Ectodermal cell (in vitro differentiated cells): Measurements from ENCODE around the gene SLC11A2.

Experiments used
- H3K27ac ChIP-seq: 2 replicates; pipeline ENCODE4 v1.7.0; 2013; ENCODE audit warnings: mild to moderate bottlenecking, low read depth, low read length; ENCODE audit not compliant: insufficient read depth, poor library complexity, severe bottlenecking
- H3K27me3 ChIP-seq: 2 replicates; pipeline ENCODE4 v1.7.0; 2013; ENCODE audit warnings: mild to moderate bottlenecking, low read length; ENCODE audit not compliant: insufficient read depth, control insufficient read depth, poor library complexity, severe bottlenecking
- H3K36me3 ChIP-seq: one replicate; pipeline ENCODE4 v1.7.0; 2013; ENCODE audit warnings: low read length; ENCODE audit not compliant: control insufficient read depth, insufficient read depth
- H3K4me1 ChIP-seq: one replicate; pipeline ENCODE4 v1.7.0; 2013; ENCODE audit warnings: low read length; ENCODE audit not compliant: control insufficient read depth, insufficient read depth
- H3K4me3 ChIP-seq: 2 replicates; pipeline ENCODE4 v1.7.0; 2013; ENCODE audit warnings: low read depth, low read length, control low read depth; ENCODE audit not compliant: insufficient read depth
- H3K9me3 ChIP-seq: 2 replicates; pipeline ENCODE4 v1.7.0; 2013; ENCODE audit warnings: mild to moderate bottlenecking, low read length, moderate library complexity; ENCODE audit not compliant: control insufficient read depth
- WGBS, 2 experiments: methylation state at CpG; one replicate each; pipeline ENCODE4 v1.1.7; 2013; ENCODE audit warnings: missing lambda C conversion rate in 2 of 2; 5-methylcytosine and 5-hydroxymethylcytosine counted together

SLC11A2 gene

GRCh38 chr12:50953047-50953446 lies 73.1 kb downstream of the SLC11A2 start:
- no peak overlapping the region for H3K4me3 ChIP-seq
- H3K27me3 ChIP-seq, result no peaks in the 10 kb centered on the region
- no peak overlapping the region for H3K27ac ChIP-seq
- no peaks in the 10 kb centered on the region for H3K4me1 ChIP-seq
- WGBS, 2 experiments, result 93% methylated on average over 7 of the region's 7 CpGs
- H3K36me3 ChIP-seq, result no peaks in the 10 kb centered on the region
- H3K9me3 ChIP-seq, result no peaks in the 10 kb centered on the region

GRCh38 chr12:50952510-50952909 lies 73.7 kb downstream of the SLC11A2 start, which contains the start of gene HIGD1C:
Gene HIGD1C (plus strand): TSS chr12:50952544. CDS start chr12:50953999, 1,455 bp downstream.
- H3K27ac ChIP-seq, result no peak within 1 kb of the TSS
- H3K36me3 ChIP-seq, result no peaks in the 10 kb centered on the region
- 93 to 96% methylated on average over 19 of the region's 19 CpGs for WGBS, 2 experiments

GRCh38 chr12:50951112-50951511 lies 75.1 kb downstream of the SLC11A2 start:
- Histone ChIP-seq H3K36me3 (no peaks in the 10 kb centered on the region), H3K4me3 (no peak overlapping the region)
- WGBS, 2 experiments, result 94 to 97% methylated on average over 2 of the region's 2 CpGs

More at GRCh38 chr12:50952510-50952909, 73.7 kb downstream of the SLC11A2 start, which contains the start of gene HIGD1C:
- H3K9me3 ChIP-seq, result no peaks in the 10 kb centered on the region
- H3K4me1 ChIP-seq, result no peaks in the 10 kb centered on the region
- H3K4me3 ChIP-seq, result no peak within 1 kb of the TSS
- H3K27me3 ChIP-seq, result no peaks in the 10 kb centered on the region

GRCh38 chr12:50949801-50950302 lies 76.3 kb downstream of the SLC11A2 start:
- WGBS, 2 experiments, result 90 to 93% methylated on average over 4 of the region's 4 CpGs
- Histone ChIP-seq H3K36me3 (no peaks in the 10 kb centered on the region), H3K27me3 (no peaks in the 10 kb centered on the region), H3K4me1 (no peaks in the 10 kb centered on the region), H3K9me3 (no peaks in the 10 kb centered on the region), H3K4me3 (no peak overlapping the region), H3K27ac (no peak overlapping the region)

More at GRCh38 chr12:50951112-50951511, 75.1 kb downstream of the SLC11A2 start:
- no peak overlapping the region for H3K27ac ChIP-seq
- H3K9me3 ChIP-seq, result no peaks in the 10 kb centered on the region
- no peaks in the 10 kb centered on the region for H3K27me3 ChIP-seq
- H3K4me1 ChIP-seq, result no peaks in the 10 kb centered on the region

GRCh38 chr12:50948798-50949197 lies 77.4 kb downstream of the SLC11A2 start:
- Histone ChIP-seq H3K27me3 (no peaks in the 10 kb centered on the region), H3K27ac (no peak overlapping the region), H3K36me3 (no peaks in the 10 kb centered on the region), H3K4me1 (no peaks in the 10 kb centered on the region), H3K4me3 (no peak overlapping the region), H3K9me3 (no peaks in the 10 kb centered on the region)
- WGBS, 2 experiments, result 91 to 93% methylated on average over 2 of the region's 4 CpGs

GRCh38 chr12:50947933-50948626 lies 78.1 kb downstream of the SLC11A2 start:
- 82 to 96% methylated on average over 3 of the region's 3 CpGs for WGBS, 2 experiments
- Histone ChIP-seq H3K27ac (no peak overlapping the region), H3K4me3 (no peak overlapping the region), H3K36me3 (no peaks in the 10 kb centered on the region), H3K4me1 (no peaks in the 10 kb centered on the region), H3K27me3 (no peaks in the 10 kb centered on the region), H3K9me3 (no peaks in the 10 kb centered on the region)

- Histone ChIP-seq H3K4me1 (no peaks in the 10 kb centered on the region), H3K27ac (no peak overlapping the region), H3K27me3 (no peaks in the 10 kb centered on the region), H3K4me3 (no peak overlapping the region), H3K36me3 (no peaks in the 10 kb centered on the region), H3K9me3 (no peaks in the 10 kb centered on the region)
- 90 to 91% methylated on average over 1 of the region's 1 CpG for WGBS, 2 experiments
Observed at GRCh38 chr12:50937653-50938052, 88.5 kb downstream of the SLC11A2 start.

- 90 to 94% methylated on average over 9 of the region's 9 CpGs for WGBS, 2 experiments
Observed at GRCh38 chr12:50936821-50937530, 89.2 kb downstream of the SLC11A2 start.

GRCh38 chr12:50934981-50935807 lies 91.0 kb downstream of the SLC11A2 start:
- Histone ChIP-seq H3K27ac (no peak overlapping the region), H3K36me3 (no peaks in the 10 kb centered on the region), H3K4me1 (no peaks in the 10 kb centered on the region), H3K4me3 (no peak overlapping the region), H3K9me3 (no peaks in the 10 kb centered on the region), H3K27me3 (no peaks in the 10 kb centered on the region)
- 92 to 93% methylated on average over 5 to 6 of the region's 6 CpGs for WGBS, 2 experiments

More at GRCh38 chr12:50936821-50937530, 89.2 kb downstream of the SLC11A2 start:
- H3K4me1 ChIP-seq, result no peaks in the 10 kb centered on the region
- no peak overlapping the region for H3K27ac ChIP-seq
- no peaks in the 10 kb centered on the region for H3K9me3 ChIP-seq
- no peaks in the 10 kb centered on the region for H3K36me3 ChIP-seq
- no peaks in the 10 kb centered on the region for H3K27me3 ChIP-seq
- no peak overlapping the region for H3K4me3 ChIP-seq
